HL-60 (cell line): ENCODE measurements around the gene ADPRH.

Experiments used
- CTCF ChIP-seq: IDR thresholded peaks from one replicate; pipeline ENCODE4 v1.5.1; 2011; ENCODE audit warnings: low read length, control low read depth, inconsistent platforms; ENCODE audit not compliant: insufficient read depth
- GABPA ChIP-seq: IDR thresholded peaks from 2 replicates; pipeline ENCODE4 v1.6.1; 2012; ENCODE audit warnings: low read depth
- POLR2AphosphoS5 ChIP-seq: IDR thresholded peaks from 2 replicates; pipeline ENCODE4 v1.6.1; 2012; ENCODE audit warnings: low read depth
- TF ChIP-seq, protein P1 (sequence below): IDR thresholded peaks from 2 replicates; pipeline ENCODE4 v1.6.1; 2012; ENCODE audit warnings: low read depth; ENCODE audit not compliant: insufficient replicate concordance

DNA sequence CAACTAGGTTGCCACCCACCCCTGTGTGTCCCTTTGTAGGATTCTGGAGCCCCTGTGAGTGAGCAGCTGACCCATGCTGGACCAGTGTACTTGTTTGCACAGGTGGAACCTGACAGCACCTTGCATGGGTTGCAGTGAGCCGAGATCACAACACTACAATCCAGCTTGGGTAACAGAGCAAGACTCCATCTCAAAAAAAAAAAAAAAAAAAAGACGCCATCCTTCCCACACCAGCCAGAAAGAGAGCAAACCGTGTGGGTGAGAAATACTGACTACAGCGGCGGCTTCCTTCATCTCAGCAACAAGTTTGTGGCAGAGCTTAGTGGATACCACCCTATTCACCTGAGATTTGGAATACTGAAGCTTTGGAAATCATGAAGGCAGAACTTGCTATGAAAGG lies 19.1 kb upstream of the ADPRH start:
- no peak for TF ChIP-seq CTCF
- TF ChIP-seq POLR2AphosphoS5: no peak
- TF ChIP-seq GABPA: no peak
- TF ChIP-seq, protein P1, sequence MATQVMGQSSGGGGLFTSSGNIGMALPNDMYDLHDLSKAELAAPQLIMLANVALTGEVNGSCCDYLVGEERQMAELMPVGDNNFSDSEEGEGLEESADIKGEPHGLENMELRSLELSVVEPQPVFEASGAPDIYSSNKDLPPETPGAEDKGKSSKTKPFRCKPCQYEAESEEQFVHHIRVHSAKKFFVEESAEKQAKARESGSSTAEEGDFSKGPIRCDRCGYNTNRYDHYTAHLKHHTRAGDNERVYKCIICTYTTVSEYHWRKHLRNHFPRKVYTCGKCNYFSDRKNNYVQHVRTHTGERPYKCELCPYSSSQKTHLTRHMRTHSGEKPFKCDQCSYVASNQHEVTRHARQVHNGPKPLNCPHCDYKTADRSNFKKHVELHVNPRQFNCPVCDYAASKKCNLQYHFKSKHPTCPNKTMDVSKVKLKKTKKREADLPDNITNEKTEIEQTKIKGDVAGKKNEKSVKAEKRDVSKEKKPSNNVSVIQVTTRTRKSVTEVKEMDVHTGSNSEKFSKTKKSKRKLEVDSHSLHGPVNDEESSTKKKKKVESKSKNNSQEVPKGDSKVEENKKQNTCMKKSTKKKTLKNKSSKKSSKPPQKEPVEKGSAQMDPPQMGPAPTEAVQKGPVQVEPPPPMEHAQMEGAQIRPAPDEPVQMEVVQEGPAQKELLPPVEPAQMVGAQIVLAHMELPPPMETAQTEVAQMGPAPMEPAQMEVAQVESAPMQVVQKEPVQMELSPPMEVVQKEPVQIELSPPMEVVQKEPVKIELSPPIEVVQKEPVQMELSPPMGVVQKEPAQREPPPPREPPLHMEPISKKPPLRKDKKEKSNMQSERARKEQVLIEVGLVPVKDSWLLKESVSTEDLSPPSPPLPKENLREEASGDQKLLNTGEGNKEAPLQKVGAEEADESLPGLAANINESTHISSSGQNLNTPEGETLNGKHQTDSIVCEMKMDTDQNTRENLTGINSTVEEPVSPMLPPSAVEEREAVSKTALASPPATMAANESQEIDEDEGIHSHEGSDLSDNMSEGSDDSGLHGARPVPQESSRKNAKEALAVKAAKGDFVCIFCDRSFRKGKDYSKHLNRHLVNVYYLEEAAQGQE: no peak
